ENCODE measurements around the gene KRT25.

The KRT25 gene

GRCh38 chr17:40791787-40792436 lies 36.8 kb upstream of the KRT25 start:
- TF ChIP-seq FOXM1 (IDR thresholded peaks at IDR 0.05; ENCODE audit: borderline replicate concordance, low read depth) = no peak
- peak; percentile 59 for TF ChIP-seq RAD21 (IDR thresholded peaks at IDR 0.05; ENCODE audit: low read depth)
- TF ChIP-seq TAF1 (IDR thresholded peaks at IDR 0.05; ENCODE audit: low read depth) = no peak

DNA sequence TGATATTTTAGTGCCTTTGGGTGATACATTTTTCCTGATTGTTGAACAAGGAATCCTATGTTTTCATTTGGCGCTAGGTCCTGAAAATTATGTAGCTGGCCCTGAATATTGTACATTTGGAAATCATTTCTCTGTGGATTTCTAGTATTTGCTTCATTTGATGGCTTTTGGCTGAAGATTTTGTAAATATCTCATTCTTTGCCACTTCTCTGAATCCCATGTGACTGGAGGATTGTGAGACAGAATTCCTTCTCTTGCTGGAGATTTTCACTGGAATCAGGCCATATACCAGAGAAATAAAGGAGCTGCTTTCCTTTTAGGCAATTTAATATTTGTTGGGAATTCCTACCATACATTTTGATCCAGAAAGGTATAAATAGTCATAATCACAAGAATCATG lies 36.0 kb upstream of the KRT25 start:
- TF ChIP-seq TAF1 (IDR thresholded peaks at IDR 0.05; ENCODE audit: low read depth) (no peak), CEBPB (IDR thresholded peaks at IDR 0.05) (no peak), EP300 (IDR thresholded peaks at IDR 0.05; ENCODE audit: borderline replicate concordance) (no peak), CREB1 (IDR thresholded peaks at IDR 0.05; ENCODE audit: low read depth) (no peak), YY1 (IDR thresholded peaks at IDR 0.05; ENCODE audit: low read depth) (no peak), ZBTB7A (IDR thresholded peaks at IDR 0.05; ENCODE audit: low read depth) (no peak), TEAD4 (IDR thresholded peaks at IDR 0.05) (no peak), NFIC (IDR thresholded peaks at IDR 0.05) (no peak), RAD21 (IDR thresholded peaks at IDR 0.05; ENCODE audit: low read depth) (no peak), USF1 (IDR thresholded peaks at IDR 0.05) (no peak), REST (IDR thresholded peaks at IDR 0.05; ENCODE audit: low read depth) (no peak), TCF12 (IDR thresholded peaks at IDR 0.05; ENCODE audit: low read depth) (no peak), FOXM1 (IDR thresholded peaks at IDR 0.05; ENCODE audit: borderline replicate concordance, low read depth) (no peak), EGR1 (IDR thresholded peaks at IDR 0.05) (no peak), MAX (IDR thresholded peaks at IDR 0.05) (no peak)

GRCh38 chr17:40782450-40782849 lies 27.3 kb upstream of the KRT25 start, which contains the start of gene KRT27:
Gene KRT27 (minus strand): TSS chr17:40782550. CDS start chr17:40782493, 57 bp downstream.
- TF ChIP-seq EGR1 (IDR thresholded peaks at IDR 0.05) = no peak
- no peak for TF ChIP-seq YY1 (IDR thresholded peaks at IDR 0.05; ENCODE audit: low read depth)
- TF ChIP-seq MAX (IDR thresholded peaks at IDR 0.05) = no peak
- no peak for TF ChIP-seq USF1 (IDR thresholded peaks at IDR 0.05)
- TF ChIP-seq CEBPB (IDR thresholded peaks at IDR 0.05) = no peak
- no peak for TF ChIP-seq EP300 (IDR thresholded peaks at IDR 0.05; ENCODE audit: borderline replicate concordance)
- no peak for TF ChIP-seq TAF1 (IDR thresholded peaks at IDR 0.05; ENCODE audit: low read depth)
- TF ChIP-seq TCF12 (IDR thresholded peaks at IDR 0.05; ENCODE audit: low read depth) = no peak
- no peak for TF ChIP-seq REST (IDR thresholded peaks at IDR 0.05; ENCODE audit: low read depth)
- no peak for TF ChIP-seq RAD21 (IDR thresholded peaks at IDR 0.05; ENCODE audit: low read depth)
- no peak for TF ChIP-seq NFIC (IDR thresholded peaks at IDR 0.05)
- TF ChIP-seq TEAD4 (IDR thresholded peaks at IDR 0.05) = no peak

- TF ChIP-seq EGR1 (IDR thresholded peaks at IDR 0.05) = no peak
- TF ChIP-seq REST (IDR thresholded peaks at IDR 0.05; ENCODE audit: low read depth) = no peak
- no peak for TF ChIP-seq CREB1 (IDR thresholded peaks at IDR 0.05; ENCODE audit: low read depth)
- no peak for TF ChIP-seq USF1 (IDR thresholded peaks at IDR 0.05)
Observed at GRCh38 chr17:40779181-40779909, 24.2 kb upstream of the KRT25 start.
